T-helper 2 cell (primary cell): ENCODE measurements around the gene UBE2J2.

Experiments
- DNase-seq, 5 experiments: peaks; one replicate each; pipeline versions ENCODE4 v3.0.0 to v3.0.0-alpha.2; 2012 to 2022

Gene UBE2J2

GRCh38 chr1:1280782-1281481 lies 7.3 kb upstream of the UBE2J2 start:
- DNase-seq: no peak

- no peak for DNase-seq
Measured at GRCh38 chr1:1279028-1279427, 5.4 kb upstream of the UBE2J2 start.

GRCh38 chr1:1278620-1279019 lies 5.0 kb upstream of the UBE2J2 start:
- no peak for DNase-seq

GRCh38 chr1:1275836-1276235 lies 2.2 kb upstream of the UBE2J2 start:
- no peak for DNase-seq

GRCh38 chr1:1274931-1275431 lies 1.3 kb upstream of the UBE2J2 start:
- DNase-seq: no peak

- DNase-seq: no peak
Measured at GRCh38 chr1:1274299-1274930, 761 bp upstream of the UBE2J2 start.

- DNase-seq: no peak
Measured at GRCh38 chr1:1273209-1273511, 494 bp downstream of the UBE2J2 start.

- no peak for DNase-seq
Measured at GRCh38 chr1:1272341-1273208, 1.1 kb downstream of the UBE2J2 start.

GRCh38 chr1:1270813-1271212 lies 2.8 kb downstream of the UBE2J2 start:
- DNase-seq: no peak

- no peak for DNase-seq
Measured at GRCh38 chr1:1268284-1268682, 5.4 kb downstream of the UBE2J2 start.

- DNase-seq: no peak
Measured at GRCh38 chr1:1267488-1268283, 6.0 kb downstream of the UBE2J2 start.

GRCh38 chr1:1264868-1265272 lies 8.8 kb downstream of the UBE2J2 start:
- DNase-seq: no peak

DNA sequence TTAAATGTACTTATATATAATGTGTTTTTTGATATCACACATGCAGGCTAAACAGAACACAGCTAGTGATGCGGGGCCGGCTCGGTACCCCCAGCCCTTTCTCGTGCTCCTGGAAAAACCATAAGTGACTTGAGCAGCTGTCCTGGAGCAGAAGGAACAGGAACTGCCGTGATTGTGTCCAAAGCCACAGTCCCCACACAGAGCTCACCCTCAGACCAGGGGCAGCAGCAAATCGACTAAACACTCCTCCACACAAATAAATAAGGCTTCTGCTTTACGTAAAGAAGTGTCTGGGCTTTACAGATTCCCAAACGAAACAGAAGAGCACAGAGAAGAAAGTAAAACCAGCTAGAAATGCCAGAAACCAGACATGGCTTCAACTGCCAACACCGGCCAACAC lies 9.6 kb downstream of the UBE2J2 start:
- DNase-seq: no peak

- DNase-seq: no peak
Measured at GRCh38 chr1:1262758-1263157, 10.9 kb downstream of the UBE2J2 start.

- DNase-seq: no peak
Measured at GRCh38 chr1:1262071-1262470, 11.6 kb downstream of the UBE2J2 start.

- DNase-seq: no peak
Measured at GRCh38 chr1:1260843-1261560, 12.7 kb downstream of the UBE2J2 start.

- DNase-seq: no peak
Measured at GRCh38 chr1:1259951-1260600, 13.6 kb downstream of the UBE2J2 start.

DNA sequence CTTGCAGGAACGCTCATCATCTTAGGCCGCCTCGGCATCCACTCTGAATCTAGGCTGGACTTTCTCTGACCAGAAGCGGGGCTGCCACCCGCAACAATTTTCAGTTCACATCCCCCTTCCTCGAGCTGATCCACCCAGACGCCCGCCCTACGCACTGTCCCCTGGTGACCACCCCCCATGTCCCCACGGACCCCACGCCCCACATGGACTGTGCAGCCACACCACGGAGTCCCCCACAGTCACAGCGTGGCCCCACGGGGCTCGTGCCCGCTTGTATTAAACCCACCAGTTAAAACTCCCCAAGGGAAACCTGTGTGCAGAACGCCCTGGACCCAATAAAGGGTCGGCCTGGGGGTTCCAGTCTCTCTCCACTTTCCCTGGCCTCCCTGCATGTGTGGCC lies 14.1 kb downstream of the UBE2J2 start:
- DNase-seq: no peak

DNA sequence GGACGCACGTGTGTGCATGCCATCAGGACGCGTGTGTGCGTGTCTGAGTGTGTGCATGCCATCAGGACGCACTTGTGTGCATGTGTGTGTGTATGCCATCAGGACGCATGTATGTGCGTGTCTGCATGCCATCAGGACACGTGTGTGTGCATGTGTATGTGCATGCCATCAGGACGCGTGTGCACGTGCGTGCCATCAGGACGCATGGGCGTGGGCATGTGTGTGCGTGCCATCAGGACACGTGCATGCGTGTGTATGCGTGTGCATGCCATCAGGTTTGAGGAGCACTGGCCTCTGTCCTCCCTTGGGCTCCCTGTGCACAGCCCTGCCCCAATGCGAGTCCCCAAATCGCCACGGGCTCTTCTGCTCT lies 14.6 kb downstream of the UBE2J2 start:
- no peak for DNase-seq

GRCh38 chr1:1256956-1257871 lies 16.4 kb downstream of the UBE2J2 start:
- DNase-seq: peak in 1 of 5 experiments; percentile 1

DNA sequence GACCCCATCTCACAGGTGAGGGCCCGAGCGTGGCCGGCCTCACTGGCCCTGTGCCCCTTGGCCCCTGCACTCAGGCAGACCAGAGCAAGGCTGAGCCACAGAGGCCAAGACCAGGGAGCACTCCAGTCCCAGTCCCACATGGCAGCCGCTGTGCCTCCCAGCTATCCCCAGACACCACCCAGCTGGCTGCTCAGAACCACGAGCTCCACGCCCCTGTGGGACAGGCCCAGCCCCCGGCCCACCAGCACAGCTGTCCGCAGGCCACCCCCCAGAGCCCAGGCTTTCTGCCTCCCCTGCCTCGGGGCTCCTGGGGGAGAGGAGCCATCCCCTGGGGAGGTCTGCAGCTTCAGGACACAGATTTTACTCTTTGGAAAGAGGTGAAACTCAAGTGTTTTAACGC lies 18.0 kb downstream of the UBE2J2 start:
- DNase-seq: no peak
